NCI-H82 treated with DMSO at 0.1 percent for 48 hours (cell line): ENCODE data around the gene PTGES3.
"Not testable (repeated sequence)": the region's sequence is repeated elsewhere in the genome, so short reads cannot be mapped to it uniquely, and the experiment has no call there.

Experiments
- DNase-seq: peaks from one replicate; lab custom pipeline; 2025; ENCODE audit not compliant: unreplicated experiment; lab: John Stamatoyannopoulos, UW

Gene PTGES3

GRCh38 chr12:56709759-56710376 lies 21.8 kb upstream of the PTGES3 start:
- no peak for DNase-seq

GRCh38 chr12:56704522-56704921 lies 16.4 kb upstream of the PTGES3 start:
- not testable (repeated sequence) for DNase-seq

- no peak for DNase-seq
These were observed 11.1 kb upstream of the PTGES3 start for GRCh38 chr12:56699020-56699661.

DNA sequence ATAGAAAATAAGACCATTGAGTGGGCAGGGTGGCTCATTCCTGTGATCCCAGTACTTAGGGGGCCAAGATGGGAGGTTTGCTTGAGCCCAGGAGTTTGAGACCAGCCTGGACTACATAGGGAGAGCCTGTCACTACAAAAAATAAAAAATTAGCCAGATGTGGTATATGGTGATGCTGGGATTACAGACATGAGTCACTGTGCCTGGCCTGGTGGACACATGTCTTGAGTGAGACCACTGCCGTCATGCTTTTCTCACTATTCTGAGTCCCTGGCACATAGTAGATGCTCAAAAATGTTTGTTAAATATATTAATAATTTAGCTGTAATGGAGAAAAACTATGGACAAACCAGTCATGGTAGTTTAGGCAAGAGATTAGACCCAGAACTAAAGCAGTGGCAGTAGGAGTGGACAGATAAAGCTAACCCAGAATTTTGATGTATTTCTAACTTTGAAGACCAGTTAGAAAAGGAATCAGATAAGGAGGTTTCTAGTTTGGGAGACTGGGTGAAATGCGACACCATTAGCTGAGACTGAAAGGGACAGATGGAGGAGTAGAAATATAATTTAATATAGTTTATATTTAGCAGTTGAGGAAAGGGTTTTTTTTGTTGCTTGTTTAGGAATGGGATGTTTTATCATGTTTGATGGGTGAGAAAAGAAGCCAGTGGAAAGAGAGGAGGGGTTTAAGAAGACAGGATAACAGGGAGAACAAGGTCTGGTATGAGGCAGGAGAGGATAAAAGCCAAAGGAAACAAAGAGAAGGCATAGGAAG lies 7.4 kb upstream of the PTGES3 start:
- DNase-seq, result no peak

GRCh38 chr12:56694161-56694560 lies 6.1 kb upstream of the PTGES3 start:
- DNase-seq, result no peak

- no peak for DNase-seq
These were observed 694 bp upstream of the PTGES3 start for GRCh38 chr12:56688846-56689109.

- no peak for DNase-seq
These were observed 608 bp downstream of the PTGES3 start for GRCh38 chr12:56687223-56688128.

- DNase-seq, result no peak
These were observed 3.2 kb downstream of the PTGES3 start for GRCh38 chr12:56684745-56685359.

DNA sequence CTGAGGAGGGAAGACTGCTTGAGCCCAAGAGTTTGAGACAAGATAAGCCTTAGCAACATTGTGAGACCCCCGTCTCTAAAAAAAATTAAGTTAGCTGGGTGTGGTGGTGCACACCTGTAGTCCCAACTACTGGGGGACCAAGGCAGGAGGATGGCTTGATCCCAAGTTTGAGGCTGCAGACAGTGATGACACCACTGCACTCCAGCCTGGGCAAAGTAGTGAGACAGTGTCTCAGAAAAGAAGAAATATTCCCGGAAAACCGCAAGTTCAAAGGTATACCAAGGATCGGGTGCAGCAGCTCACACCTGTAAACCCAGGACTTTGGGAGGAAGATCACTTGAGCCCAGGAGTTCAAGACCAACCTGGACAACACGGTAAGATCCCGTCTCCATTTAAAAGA lies 5.8 kb downstream of the PTGES3 start:
- DNase-seq, result no peak

DNA sequence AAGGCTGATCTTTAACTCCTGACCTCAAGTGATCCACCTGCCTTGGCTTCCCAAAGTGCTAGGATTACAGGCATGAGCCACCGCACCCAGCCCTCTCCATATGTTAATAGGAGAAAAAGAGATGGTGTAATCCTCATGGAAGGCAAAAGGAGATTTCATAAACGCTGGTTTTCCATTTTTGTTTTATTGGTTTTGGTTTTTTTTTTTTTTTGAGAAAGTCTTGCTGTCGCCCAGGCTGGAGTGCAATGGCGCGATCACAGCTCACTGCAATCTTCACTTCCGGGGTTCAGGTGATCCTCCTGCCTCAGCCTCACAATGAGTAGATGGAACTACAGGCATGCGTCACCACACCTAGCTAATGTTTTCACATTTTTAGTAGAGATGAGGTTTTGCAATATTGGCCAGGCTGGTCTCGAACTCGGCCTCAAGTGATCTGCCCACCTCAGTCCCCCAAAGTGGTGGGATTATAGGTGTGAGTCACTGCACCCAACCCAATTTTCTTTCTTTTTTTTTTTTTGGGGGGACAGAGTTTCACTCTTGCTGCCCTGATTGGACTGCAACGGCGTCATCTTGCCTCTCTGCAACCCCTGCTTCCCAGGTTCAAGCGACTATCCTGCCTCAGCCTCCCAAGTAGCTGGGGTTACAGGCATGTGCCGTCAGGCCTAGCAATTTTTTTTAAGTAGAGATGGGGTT lies 8.1 kb downstream of the PTGES3 start:
- no peak for DNase-seq

DNA sequence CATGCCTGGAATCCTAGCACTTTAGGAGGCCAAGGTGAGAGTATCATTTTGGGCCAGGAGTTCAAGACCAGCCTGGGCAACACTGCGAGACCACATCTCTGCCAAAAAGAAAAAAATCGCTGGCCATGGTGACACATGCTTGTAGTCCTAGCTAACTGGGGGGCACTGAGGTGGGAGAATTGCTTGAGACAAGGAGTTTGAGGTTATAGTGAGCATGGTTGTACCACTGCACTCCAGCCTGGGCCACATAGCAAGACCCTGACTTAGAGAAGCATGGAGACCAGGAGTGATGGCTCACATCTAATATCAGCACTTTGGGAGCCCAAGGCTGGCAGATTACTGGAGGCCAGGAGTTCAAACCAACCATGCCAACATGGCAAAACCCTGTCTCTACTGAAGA lies 9.2 kb downstream of the PTGES3 start:
- DNase-seq, result no peak

GRCh38 chr12:56677680-56678079 lies 10.4 kb downstream of the PTGES3 start:
- no peak for DNase-seq

- DNase-seq, result no peak
These were observed 11.1 kb downstream of the PTGES3 start for GRCh38 chr12:56676851-56677580.

GRCh38 chr12:56671608-56672007 lies 16.5 kb downstream of the PTGES3 start:
- DNase-seq, result no peak

DNA sequence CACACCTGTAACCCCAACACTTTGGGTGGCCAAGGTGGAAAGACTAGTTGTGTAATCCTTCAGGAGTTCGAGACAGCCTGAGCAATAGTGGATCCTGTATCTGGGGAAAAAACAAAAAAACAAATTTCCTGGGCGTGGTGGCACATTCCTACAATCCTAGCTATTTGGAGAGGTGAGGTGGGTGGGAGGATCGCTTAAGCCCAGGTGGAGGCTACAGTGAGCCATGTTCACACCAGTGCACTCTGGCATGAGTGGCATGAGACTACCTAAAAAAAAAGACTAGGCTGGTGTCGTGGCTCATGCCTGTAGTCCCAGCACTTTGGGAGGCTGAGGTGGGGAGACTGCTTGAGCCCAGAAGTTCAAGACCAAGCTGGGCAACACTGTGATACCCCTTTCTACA lies 17.2 kb downstream of the PTGES3 start:
- DNase-seq, result no peak

- DNase-seq, result no peak
These were observed 20.0 kb downstream of the PTGES3 start for GRCh38 chr12:56668197-56668457.

GRCh38 chr12:56661979-56662638 lies 26.0 kb downstream of the PTGES3 start:
- DNase-seq, result no peak

- no peak for DNase-seq
These were observed 26.5 kb downstream of the PTGES3 start for GRCh38 chr12:56661560-56661959.

DNA sequence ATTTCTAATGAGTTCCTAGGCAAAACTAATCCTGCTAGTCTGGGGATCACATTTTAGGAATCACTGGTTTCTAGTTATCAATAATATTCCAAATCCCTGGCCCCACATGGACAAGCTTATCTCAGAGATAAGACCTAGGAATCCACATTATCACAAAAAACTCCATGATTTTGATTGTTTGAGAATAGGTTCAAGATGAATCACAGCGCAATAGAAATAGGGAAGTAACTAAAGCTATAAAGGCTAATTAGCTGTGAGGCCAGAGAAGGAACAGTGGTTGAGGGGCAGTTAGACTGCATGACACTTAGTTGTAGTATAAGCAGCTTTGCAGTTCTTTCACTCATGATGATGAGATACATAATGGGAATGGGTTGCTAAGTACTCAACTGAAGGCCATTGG lies 29.2 kb downstream of the PTGES3 start:
- DNase-seq, result no peak
